Measurements from ENCODE around the gene CYTH1. TPM values are rescaled to one million over a fixed set of nuclear protein-coding genes. Genes with fewer than 3 reads are reported as not detected.

Gene CYTH1
- polyA plus RNA-seq, 1 donor from 2014 or later: 120 TPM

GRCh38 chr17:78724999-78725398, 57.1 kb downstream of the CYTH1 start:
- H3K9ac ChIP-seq (ENCODE audit: low read length): no peak overlapping the region
- TF ChIP-seq RAD21 (conservative IDR thresholded peaks at IDR 0.05) (no peak), SMC3 (conservative IDR thresholded peaks at IDR 0.05; ENCODE audit: poor library complexity) (no peak), POLR2AphosphoS5 (IDR thresholded peaks at IDR 0.05) (no peak), REST (IDR thresholded peaks at IDR 0.05; ENCODE audit: borderline replicate concordance) (no peak), EP300 (conservative IDR thresholded peaks at IDR 0.05; ENCODE audit: poor library complexity, severe bottlenecking) (no peak)
- no peaks in the 10 kb centered on the region for H3K27me3 ChIP-seq (ENCODE audit: insufficient read depth, low read depth, low read length)
- no peaks in the 10 kb centered on the region for H4K20me1 ChIP-seq (ENCODE audit: insufficient read depth)
- no peak overlapping the region for H3K4me3 ChIP-seq (ENCODE audit: low read length)
- peaks cover 53% of the 10 kb centered on the region for H3K79me2 ChIP-seq (replicated peaks; ENCODE audit: insufficient read depth, low read length)
- H3K36me3 ChIP-seq (ENCODE audit: insufficient read depth, low read length): no peaks in the 10 kb centered on the region
- H3F3A ChIP-seq (ENCODE audit: insufficient read depth, low read length, poor library complexity, severe bottlenecking): no peaks in the 10 kb centered on the region
- no peaks in the 10 kb centered on the region for H3K9me2 ChIP-seq (ENCODE audit: insufficient read depth, low read length)
- H3K9me3 ChIP-seq (ENCODE audit: low read length): no peaks in the 10 kb centered on the region
- H2AFZ ChIP-seq (ENCODE audit: low read depth, low read length): no peak overlapping the region
- H3K27ac ChIP-seq (ENCODE audit: low read length): no peak overlapping the region
- H3K4me2 ChIP-seq (ENCODE audit: low read length): no peak overlapping the region

GRCh38 chr17:78724544-78724943, 57.5 kb downstream of the CYTH1 start:
- Histone ChIP-seq H3K9me3 (ENCODE audit: low read length) (no peaks in the 10 kb centered on the region), H3K9ac (ENCODE audit: low read length) (peak overlapping the region; percentile 95)

More at GRCh38 chr17:78724544-78724943, 57.5 kb downstream of the CYTH1 start:
- H3K27ac ChIP-seq (ENCODE audit: low read length): peak overlapping the region; percentile 96
- peaks cover 57% of the 10 kb centered on the region for H3K79me2 ChIP-seq (replicated peaks; ENCODE audit: insufficient read depth, low read length)
- no peak for TF ChIP-seq SMC3 (conservative IDR thresholded peaks at IDR 0.05; ENCODE audit: poor library complexity)
- no peak for TF ChIP-seq EZH2 (IDR thresholded peaks at IDR 0.05; ENCODE audit: borderline replicate concordance, insufficient read depth, low read length, poor library complexity, severe bottlenecking)
- no peak for TF ChIP-seq RAD21 (conservative IDR thresholded peaks at IDR 0.05)
- TF ChIP-seq TAF1 (IDR thresholded peaks at IDR 0.05; ENCODE audit: low read depth): no peak
- no peak for TF ChIP-seq REST (IDR thresholded peaks at IDR 0.05; ENCODE audit: borderline replicate concordance)
- TF ChIP-seq POLR2AphosphoS5 (IDR thresholded peaks at IDR 0.05): no peak
- no peak for TF ChIP-seq CTCF (IDR thresholded peaks at IDR 0.05; ENCODE audit: poor library complexity, severe bottlenecking)
- TF ChIP-seq EP300 (conservative IDR thresholded peaks at IDR 0.05; ENCODE audit: poor library complexity, severe bottlenecking): no peak
- TF ChIP-seq MXI1 (conservative IDR thresholded peaks at IDR 0.05; ENCODE audit: poor library complexity, severe bottlenecking): no peak
- H3K36me3 ChIP-seq (ENCODE audit: insufficient read depth, low read length): no peaks in the 10 kb centered on the region
- no peaks in the 10 kb centered on the region for H3F3A ChIP-seq (ENCODE audit: insufficient read depth, low read length, poor library complexity, severe bottlenecking)
- H3K4me2 ChIP-seq (ENCODE audit: low read length): peak overlapping the region; percentile 80
- H4K20me1 ChIP-seq (ENCODE audit: insufficient read depth): no peaks in the 10 kb centered on the region
- no peaks in the 10 kb centered on the region for H3K9me2 ChIP-seq (ENCODE audit: insufficient read depth, low read length)
- no peak overlapping the region for H2AFZ ChIP-seq (ENCODE audit: low read depth, low read length)
- H3K4me3 ChIP-seq (ENCODE audit: low read length): peak overlapping the region; percentile 82
- no peaks in the 10 kb centered on the region for H3K27me3 ChIP-seq (ENCODE audit: insufficient read depth, low read depth, low read length)

All from neural cell (in vitro differentiated cells).